ENCODE measurements around the gene CIRBP.

Gene CIRBP

GRCh38 chr19:1229924-1230782 is 39.0 kb upstream of the CIRBP start:
- no peak for DNase-seq (ENCODE audit: low read depth)
- no peak overlapping the region for H3K4me3 ChIP-seq (ENCODE audit: low read depth, low read length)
- TF ChIP-seq MAX (IDR thresholded peaks at IDR 0.05; ENCODE audit: low read depth, low read length): no peak
- TF ChIP-seq CTCF (IDR thresholded peaks at IDR 0.05; ENCODE audit: low read depth, low read length): no peak
- no peak for TF ChIP-seq POLR2A (IDR thresholded peaks at IDR 0.05; ENCODE audit: extremely low read depth, insufficient read length)
- TF ChIP-seq MYC (IDR thresholded peaks at IDR 0.05; ENCODE audit: low read depth, low read length): no peak

- DNase-seq (ENCODE audit: low read depth): no peak
- no peak for TF ChIP-seq CTCF (IDR thresholded peaks at IDR 0.05; ENCODE audit: low read depth, low read length)
- no peak for TF ChIP-seq MAX (IDR thresholded peaks at IDR 0.05; ENCODE audit: low read depth, low read length)
- TF ChIP-seq POLR2A (IDR thresholded peaks at IDR 0.05; ENCODE audit: extremely low read depth, insufficient read length): no peak
- TF ChIP-seq MYC (IDR thresholded peaks at IDR 0.05; ENCODE audit: low read depth, low read length): no peak
- no peak overlapping the region for H3K4me3 ChIP-seq (ENCODE audit: low read depth, low read length)
These were observed 38.2 kb upstream of the CIRBP start for GRCh38 chr19:1230783-1231489.

GRCh38 chr19:1231729-1232637 is 37.1 kb upstream of the CIRBP start:
- DNase-seq (ENCODE audit: low read depth): no peak
- H3K4me3 ChIP-seq (ENCODE audit: low read depth, low read length): no peak overlapping the region
- TF ChIP-seq MAX (IDR thresholded peaks at IDR 0.05; ENCODE audit: low read depth, low read length) (no peak), CTCF (IDR thresholded peaks at IDR 0.05; ENCODE audit: low read depth, low read length) (no peak), MYC (IDR thresholded peaks at IDR 0.05; ENCODE audit: low read depth, low read length) (no peak), POLR2A (IDR thresholded peaks at IDR 0.05; ENCODE audit: extremely low read depth, insufficient read length) (no peak)

GRCh38 chr19:1232652-1233072 is 36.5 kb upstream of the CIRBP start:
- H3K4me3 ChIP-seq (ENCODE audit: low read depth, low read length): no peak overlapping the region
- TF ChIP-seq MYC (IDR thresholded peaks at IDR 0.05; ENCODE audit: low read depth, low read length) (no peak), CTCF (IDR thresholded peaks at IDR 0.05; ENCODE audit: low read depth, low read length) (no peak), POLR2A (IDR thresholded peaks at IDR 0.05; ENCODE audit: extremely low read depth, insufficient read length) (no peak), MAX (IDR thresholded peaks at IDR 0.05; ENCODE audit: low read depth, low read length) (no peak)
- DNase-seq (ENCODE audit: low read depth): no peak

GRCh38 chr19:1233115-1233667 is 35.9 kb upstream of the CIRBP start:
- TF ChIP-seq POLR2A (IDR thresholded peaks at IDR 0.05; ENCODE audit: extremely low read depth, insufficient read length) (no peak), MYC (IDR thresholded peaks at IDR 0.05; ENCODE audit: low read depth, low read length) (no peak), MAX (IDR thresholded peaks at IDR 0.05; ENCODE audit: low read depth, low read length) (no peak), CTCF (IDR thresholded peaks at IDR 0.05; ENCODE audit: low read depth, low read length) (no peak)
- no peak overlapping the region for H3K4me3 ChIP-seq (ENCODE audit: low read depth, low read length)
- no peak for DNase-seq (ENCODE audit: low read depth)
